ENCODE measurements around the gene NCKAP5.

- TF ChIP-seq CTCF (IDR thresholded peaks at IDR 0.05) = no peak
- TF ChIP-seq POLR2A (IDR thresholded peaks at IDR 0.05) = no peak
Observed at GRCh38 chr2:132825601-132826000, 742.7 kb downstream of the NCKAP5 start.

Data from prostate gland (tissue), 2 donors.